ENCODE measurements around the gene POC1B.

- no peak for TF ChIP-seq POLR2A (IDR thresholded peaks at IDR 0.05; ENCODE audit: low read depth)
- TF ChIP-seq EP300 (IDR thresholded peaks at IDR 0.05) = no peak
- no peak for TF ChIP-seq CTCF (IDR thresholded peaks at IDR 0.05)
These were observed 134.0 kb downstream of the POC1B start for GRCh38 chr12:89391726-89392336.

Data from esophagus muscularis mucosa (tissue), 4 donors.